Stimulated activated CD8-positive, alpha-beta memory T cell treated with anti-CD3 and anti-CD28 coated beads, Interleukin-15, amount 100 ng/mL, for 1 hour (primary cell): ENCODE measurements around the gene CYB5R3.
"Not testable (repeated sequence)": the region's sequence is repeated elsewhere in the genome, so short reads cannot be mapped to it uniquely, and the experiment has no call there.

Experiments
- DNase-seq: peaks from one replicate; pipeline ENCODE4 v3.0.0-alpha.2; 2020; ENCODE audit warnings: low read depth

Gene CYB5R3

DNA sequence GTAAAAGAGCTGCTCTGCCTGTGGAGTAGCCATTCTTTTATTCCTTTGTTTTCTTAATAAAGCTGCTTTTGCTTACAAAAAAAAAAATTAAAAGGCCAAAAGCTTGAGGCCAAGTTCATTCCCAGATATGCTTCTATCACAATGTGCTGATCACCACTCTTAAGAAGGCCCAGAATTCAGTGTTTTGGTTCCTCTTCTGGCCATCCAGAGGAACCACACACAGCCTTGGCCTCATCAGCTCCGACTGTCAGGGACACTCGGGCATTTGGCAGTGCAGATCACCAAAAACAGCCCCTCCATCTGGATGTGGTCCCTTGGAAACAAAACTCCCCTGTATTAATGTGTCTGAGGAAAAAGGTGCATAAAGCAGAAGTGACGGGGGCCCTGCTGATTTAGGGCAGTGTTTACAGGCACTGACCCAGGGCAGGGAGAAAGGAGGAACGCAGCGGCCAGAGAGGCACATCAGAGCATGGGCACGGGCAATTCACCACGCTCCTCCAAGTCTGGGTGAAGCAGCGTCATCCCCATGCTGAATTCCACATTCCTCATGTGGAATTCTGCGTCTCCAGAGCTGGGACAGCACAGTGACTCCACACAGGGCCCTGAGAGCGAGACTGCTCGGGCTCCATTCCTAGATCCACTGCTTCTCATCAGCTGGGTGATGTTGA is 52.2 kb downstream of the CYB5R3 start:
- DNase-seq: no peak

DNA sequence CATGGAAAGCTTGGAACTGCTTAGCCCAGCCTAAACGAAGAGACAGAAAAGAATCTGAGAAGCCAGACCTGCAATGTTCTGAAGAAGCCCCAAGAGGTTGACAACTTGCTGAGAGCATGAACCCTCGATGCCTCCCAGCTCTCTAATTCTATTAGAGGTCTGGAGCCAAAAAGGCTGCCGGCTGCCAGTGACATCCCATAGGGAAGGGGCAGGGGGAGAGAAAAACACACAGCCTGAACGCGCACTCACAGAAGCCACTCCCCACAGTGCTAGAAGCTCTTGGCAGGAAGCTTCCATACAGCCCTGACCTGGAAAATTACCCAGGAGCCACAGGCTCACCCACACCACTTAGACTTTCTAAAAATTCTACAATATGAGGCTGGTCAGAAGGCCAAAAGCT is 52.9 kb downstream of the CYB5R3 start:
- no peak for DNase-seq

DNA sequence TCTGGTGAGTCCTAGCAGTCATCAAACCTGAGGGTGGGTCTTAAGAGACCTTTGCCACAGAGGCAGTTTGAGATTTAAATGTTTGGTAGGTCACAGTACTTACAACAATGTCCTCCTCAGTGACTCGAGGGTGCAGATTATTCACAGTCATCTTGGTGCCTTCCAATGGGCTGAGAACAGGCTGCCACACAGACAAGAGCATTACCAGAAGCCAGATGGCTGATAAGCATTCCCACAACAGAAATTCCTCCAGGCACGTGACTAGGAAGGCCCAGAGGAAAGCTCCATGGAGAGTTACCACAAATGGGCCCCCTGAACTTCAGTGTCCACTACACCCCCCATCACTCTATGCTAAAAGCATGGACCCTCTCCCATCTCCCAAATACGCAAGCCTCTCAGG is 53.8 kb downstream of the CYB5R3 start:
- DNase-seq: no peak

DNA sequence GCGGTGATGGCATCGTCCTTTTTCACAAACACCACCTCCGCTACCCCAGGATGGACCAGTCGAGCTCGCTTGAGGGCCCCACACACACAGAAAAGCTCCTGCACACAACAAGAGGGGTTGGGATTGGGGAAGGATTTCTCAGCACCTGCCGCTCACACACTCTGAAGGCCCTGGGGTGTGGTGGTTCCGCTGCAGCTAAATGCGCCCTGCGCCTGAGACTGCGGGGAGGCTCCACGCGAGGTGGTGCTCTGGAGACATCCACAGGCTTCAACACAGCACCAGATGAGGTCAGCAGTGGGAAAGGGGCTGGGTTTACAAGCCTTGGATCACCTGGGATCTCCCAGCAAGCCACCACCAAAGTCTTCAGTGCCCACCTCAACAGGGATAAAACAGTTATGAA is 57.2 kb downstream of the CYB5R3 start:
- DNase-seq: no peak

DNA sequence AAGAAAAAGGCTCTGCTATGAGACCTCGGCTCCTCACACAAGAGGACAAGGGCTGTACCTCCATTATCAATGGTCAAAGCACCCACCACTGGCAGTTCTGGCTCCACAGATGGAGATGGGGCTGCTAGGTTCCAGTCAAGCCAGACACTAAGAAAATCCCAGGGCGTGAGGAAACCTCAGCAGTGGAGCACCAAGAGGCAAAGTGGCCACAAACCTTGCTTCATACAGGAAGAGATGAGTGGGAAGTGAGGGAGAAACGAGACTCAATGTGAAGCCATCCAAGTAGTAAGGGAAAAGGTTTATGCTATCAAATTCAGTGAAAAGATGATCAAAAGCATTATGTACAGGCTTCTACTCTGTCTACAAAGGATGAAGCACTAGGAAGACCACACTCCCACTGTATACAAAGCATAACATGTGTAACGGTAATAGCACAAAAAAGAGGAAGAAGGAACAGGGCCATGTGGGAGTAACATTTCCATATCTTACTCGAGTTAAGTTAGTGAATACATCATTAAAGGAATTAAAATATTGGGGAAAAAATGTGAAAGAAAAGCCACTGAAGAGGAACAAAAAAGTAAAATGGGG is 61.5 kb downstream of the CYB5R3 start:
- no peak for DNase-seq

DNA sequence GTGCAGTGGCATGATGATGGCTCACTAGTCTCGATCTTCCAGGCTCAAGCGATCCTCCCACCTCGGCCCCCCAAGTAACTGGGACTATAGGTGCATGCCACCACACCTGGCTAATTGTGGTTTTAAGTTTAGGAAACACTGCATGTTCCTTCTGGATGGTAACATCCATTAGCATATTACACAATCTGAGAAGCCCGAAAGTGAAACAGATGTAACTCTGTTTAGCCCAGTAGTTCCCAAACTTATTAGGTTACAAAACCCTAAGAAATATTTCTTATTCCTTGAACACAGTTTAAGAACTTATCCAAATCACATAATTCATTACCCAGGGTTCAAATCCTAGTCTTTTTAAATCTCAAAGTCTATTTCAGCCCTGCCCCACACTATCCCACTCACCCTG is 62.8 kb downstream of the CYB5R3 start:
- no peak for DNase-seq

DNA sequence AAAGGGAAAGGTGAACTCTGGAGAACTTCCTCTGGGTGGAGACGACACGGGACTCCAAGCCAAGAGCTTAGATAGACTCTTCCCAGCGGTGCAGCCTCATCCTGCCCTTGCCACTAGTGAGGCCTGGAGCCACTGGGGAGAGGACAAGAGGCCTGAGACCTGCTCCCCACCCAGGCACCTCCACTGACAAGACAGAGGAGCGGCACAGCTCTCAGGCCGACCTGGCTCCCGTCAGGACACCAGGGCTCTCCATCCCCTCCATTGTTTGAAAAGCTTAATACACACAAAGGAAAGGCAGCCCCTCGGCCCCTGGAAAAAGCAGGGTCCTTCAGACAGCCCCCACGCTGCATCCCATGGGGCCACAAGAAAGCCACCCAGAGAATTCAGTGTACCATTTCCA is 64.1 kb downstream of the CYB5R3 start:
- no peak for DNase-seq

DNA sequence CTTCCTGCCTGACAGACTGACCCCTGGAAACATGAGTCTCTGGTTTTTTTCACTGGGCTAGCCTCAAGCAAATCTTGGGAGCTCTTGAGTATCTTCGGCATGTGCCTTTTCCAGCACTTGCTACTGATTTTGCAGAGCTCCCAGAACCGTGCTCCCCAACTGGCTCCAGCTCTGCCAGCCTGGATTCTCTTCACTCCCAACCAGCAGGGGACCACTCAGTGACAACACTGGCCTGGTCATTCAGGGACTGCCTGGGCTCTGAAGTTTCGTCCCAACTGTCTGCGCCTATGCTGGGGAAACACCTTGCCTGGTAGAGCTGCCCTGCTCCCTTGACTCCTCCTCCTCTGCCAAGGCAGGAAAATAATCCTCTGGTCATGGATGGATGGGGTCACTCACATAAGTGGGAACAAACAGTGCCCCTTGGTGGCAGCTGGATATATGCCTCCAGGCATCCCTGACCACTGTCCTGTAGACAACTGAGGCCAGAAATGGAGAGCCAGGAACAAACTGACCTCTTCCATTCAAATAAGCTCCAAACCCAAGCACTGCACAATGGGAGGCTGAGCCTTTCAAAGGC is 64.7 kb downstream of the CYB5R3 start:
- no peak for DNase-seq

DNA sequence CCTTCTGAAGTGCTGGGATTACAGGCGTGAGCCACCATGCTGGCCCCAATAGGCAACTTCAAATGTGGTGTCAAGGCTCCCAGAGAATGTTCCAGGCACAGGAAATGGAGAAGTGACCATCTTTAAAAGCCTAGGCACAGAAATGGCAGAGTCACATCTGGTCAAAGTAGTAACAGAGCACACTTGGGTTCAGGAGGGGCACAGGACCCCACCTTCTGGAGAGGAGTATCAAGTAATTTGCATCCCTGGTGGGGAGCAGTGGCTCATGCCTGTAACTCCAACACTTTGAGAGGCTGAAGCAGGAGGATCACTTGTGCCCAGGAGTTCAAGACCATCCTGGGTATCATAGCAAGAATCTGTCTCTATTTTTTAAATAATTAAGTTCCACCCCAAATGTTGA is 66.2 kb downstream of the CYB5R3 start:
- no peak for DNase-seq

DNA sequence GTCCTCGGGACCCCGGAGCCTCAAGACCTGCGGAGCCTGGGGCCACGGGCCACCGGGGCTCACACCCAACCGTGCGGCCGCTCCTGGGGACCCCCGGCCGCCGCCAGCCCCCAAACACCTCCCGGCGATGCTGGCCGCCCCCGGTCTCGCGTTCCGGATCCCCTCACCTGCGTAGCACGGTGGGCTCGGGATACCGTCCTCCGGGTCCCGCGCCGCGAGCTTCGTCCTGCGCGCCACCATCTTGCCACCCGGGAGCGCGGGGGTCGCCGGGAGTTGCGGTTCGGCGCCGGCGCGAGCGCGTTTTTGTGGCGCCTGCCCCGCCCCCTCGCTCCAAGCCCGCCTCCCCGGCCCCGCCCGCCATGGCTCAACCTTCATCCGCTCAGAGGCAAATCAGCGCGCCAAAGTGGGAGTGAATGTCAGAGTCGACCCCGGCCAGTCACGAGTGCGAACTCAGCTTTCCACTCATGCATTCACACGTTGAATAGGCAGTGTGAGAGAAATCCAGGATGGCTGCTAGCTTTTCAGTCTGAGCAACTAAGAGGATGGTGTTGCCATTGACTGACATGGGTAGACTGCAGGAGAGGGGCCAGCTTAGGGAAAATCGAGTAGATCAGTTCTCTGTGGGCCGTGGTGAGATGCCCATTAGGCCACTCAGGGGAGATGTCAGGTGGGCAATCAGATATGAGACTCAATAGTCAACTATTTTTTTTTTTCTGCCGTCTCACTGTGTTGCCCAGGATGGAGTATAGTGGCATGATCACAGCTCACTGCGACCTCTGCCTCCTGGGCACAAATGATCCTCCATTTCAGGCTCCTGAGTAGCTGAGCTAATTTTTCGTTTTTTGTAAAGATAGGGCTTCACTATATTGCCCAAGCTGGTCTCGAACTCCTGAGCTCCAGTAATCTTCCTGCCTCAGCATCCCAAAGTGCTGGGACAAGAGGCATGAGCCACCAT is 67.2 kb downstream of the CYB5R3 start:
- DNase-seq: peak; percentile 59

DNA sequence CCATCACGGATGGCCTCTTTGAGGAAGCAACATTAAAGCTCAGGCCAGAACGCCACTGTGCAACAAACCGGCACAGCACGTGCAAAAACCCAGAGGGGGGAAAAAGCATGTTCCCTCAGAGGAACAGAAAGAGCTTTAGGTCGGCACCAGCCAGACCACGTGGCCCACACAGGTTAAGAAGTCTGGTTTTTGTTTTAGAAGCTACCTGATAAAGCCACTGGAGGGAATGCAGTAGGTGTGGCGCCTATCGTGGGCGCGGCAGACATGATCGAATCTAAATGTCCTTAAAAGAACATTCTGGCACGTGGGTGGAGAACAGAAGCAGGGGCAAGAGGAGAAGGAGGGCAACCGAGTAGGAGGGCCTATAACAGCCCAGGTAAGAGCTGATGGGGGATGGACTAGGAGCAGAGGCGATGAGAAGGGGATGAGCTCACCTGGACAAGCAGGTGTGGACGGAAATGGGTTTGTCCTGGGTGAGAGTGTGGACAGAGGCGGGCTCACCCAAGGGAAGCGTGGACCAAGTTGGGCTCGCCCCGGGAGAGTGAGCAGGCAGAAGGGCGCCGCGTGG is 67.9 kb downstream of the CYB5R3 start:
- not testable (repeated sequence) for DNase-seq

DNA sequence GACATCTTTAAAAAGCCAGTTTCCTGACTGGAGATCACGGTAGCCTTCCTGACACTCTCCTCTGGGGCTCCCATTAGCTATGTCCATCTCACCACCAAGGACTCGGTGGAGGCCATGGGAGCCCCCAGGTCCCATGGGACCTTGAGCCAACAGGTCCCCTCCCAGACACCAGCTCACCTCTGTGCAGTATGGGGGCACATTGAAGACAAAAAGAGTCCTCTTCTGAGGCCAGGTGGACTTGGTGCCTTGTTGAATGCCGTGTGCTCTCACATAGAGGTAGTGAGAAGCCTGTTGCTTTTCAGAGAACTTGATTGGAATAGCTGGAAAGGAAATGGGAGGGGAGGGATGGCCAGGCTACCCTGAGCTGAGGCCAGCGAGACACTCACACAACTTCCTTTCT is 69.2 kb downstream of the CYB5R3 start:
- not testable (repeated sequence) for DNase-seq

DNA sequence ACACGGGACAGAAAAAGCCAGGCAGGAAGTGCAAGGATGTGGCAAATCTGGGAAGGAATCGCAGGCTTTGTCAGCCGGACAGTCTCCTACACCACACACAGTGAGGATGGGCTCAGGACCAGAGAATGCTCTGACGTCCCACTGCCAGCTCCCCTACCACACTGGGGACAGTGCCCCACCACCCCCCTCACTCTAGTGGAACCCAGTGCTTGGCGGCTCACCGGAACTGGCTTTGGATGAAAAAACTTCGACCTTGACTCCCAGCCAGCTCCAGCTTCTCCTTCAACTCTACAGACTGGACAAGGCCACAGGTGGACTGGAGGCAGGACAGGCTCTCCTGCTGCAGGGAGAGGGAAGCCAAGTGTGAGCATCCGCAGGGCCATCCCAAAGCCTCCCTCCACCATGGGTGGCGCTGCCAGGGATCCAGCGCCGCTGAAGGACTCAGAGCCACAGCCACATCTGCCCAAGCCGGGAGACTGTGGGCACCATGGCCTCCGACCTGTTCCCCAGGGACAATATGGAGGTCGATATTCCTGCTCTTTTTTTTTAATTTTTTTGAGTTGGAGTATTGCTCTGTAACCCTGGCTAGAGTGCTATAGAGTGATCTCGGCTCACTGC is 71.5 kb downstream of the CYB5R3 start:
- no peak for DNase-seq

DNA sequence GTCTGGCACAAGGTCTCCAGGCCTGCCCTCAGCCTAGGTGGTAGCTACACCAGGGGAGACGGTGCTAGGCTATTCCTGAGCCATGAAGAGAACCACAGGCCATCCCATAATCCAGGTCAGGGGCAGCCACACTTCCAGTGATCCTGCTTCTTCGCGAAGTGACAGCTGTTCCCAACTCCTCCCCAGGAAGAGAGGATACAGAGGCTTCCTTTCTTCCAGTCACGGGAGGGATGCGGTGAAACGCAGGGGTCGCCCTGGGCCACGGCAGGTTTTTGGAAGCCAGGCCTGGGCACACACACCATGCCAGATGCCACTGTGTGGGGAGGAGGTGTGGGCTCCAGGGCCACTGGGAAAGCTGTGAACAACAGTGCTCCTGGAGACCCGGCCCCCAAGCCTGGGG is 72.1 kb downstream of the CYB5R3 start:
- not testable (repeated sequence) for DNase-seq

DNA sequence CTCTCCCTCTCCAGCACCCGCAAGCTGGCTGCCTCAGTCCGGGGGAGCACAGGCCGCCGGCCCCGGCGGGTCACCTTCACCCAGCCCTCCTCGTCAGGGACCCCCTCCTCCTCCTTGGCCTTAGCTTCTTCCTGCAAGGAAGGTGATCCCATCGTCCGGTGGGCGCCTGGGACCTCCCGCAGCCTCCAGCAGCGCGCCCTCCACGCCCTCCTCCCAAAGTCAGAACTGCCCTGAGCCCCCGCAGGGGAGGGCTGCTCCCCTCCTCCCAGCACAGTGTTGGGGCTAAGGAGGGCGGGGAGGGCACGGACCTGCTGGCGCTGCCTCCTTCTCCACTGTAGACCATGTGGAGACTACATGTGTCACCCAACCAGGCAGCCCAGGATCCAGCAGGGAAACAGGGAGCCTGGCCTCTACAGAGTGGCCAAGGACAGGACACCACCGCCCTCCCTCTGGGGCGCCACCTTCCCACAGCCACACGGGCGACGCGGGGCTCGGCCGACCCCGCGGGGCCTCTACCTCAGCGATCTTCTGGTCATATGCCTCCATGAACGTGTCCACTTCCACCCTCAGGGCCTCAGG is 73.1 kb downstream of the CYB5R3 start:
- DNase-seq: not testable (repeated sequence)

DNA sequence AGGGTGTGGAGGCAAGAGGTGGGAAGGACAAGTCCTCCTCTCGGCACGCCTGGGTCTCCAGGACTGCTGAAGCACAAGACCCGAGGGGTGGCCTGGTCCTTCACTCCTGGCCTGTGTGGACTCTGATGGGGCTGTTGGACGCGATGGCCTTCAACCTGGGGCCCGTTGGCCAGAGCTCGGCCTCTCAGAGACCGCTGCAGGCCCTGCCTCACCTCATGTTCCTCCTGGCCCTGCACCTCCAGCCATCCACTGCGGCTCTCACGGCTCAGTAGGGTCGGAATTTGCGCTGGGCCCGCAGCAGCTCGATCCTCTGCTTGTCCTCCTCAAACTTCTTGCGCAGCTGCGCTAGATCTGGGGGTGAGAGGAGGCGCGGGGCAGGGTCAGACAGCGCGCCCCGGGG is 74.7 kb downstream of the CYB5R3 start:
- DNase-seq: not testable (repeated sequence)

DNA sequence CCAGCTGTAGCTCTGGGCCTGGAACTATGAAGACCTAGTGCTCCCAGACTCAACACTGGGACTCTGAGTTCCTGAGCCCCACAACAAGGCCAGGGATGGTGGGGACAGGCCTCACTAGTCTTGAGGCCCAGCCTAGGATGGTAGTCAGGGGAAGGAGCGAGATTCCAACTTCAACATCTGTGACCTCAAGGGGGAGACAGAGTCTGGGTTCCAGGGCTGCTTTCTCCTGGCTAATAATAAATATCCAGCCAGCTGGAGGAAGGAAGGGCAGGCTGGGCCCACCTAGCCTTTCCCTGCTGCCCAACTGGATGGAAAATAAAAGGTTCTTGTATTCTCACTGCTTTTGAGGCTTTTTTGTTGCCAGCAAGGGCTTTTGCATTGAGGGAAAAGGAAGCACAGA is 75.1 kb downstream of the CYB5R3 start:
- DNase-seq: not testable (repeated sequence)

DNA sequence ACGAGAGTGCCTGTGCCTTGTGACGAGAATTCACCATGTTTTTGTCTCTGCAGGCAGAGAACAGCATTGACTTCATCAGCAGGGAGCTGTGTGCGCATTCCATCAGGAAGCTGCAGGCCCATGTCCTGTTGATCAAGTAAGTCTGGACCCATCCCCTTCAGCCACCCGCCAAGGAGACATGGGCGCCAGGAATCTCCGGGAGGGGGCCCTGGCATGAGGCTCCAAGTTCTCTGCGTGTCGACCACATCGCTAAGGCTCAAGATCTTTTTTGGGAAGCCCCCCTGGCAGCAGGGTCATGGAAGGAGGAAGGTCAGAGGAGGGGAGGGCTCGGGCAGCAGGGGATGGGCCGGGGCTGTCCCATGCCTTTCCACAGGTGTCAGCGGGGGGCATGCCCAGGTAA is 78.1 kb downstream of the CYB5R3 start:
- not testable (repeated sequence) for DNase-seq

DNA sequence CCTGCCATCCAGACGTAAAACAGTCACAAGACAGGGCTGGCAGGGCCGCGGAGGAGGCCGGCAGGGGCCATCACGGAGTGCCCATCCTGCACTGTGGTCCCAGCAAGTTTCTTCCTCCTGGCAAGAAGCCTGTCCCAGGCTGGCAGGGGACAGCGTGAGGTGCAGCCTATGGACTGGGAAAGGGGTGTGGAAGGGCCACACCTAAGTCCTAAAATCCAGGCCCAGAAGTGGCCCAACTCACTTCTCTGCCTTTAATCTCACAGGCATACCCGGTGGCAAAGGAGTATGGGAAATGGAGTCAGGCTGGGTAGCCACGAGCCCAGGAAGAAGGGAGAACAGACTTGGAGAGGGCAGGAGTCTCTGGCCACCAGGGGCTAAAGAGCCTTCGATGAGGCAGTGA is 78.6 kb downstream of the CYB5R3 start:
- DNase-seq: not testable (repeated sequence)

DNA sequence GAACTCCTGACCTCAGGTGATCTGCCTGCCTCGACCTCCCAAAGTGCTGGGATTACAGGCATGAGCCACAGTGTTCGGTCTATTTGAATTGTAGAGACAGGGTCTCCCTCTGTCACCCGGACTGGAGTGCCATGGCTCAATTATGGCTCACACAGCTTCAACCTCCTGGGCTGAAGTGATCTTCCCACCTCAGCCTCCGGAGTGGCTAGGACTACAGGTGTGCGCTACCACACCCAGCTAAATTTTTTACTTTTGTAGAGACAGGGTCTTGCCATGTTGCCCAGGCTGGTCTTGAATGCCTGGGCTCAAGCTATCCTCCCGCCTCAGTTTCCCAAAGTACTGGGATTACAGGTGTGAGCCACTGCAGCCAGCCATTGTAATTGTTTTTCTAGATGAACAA is 81.2 kb downstream of the CYB5R3 start:
- DNase-seq: not testable (repeated sequence)
